WTC11 (cell line): ENCODE results near the gene TLX2. TPM values are rescaled to one million over a fixed set of nuclear protein-coding genes. Genes with fewer than 3 reads are reported as not detected.

ENCODE experiments used
- ATAC-seq: fragments of 200-7000 bp; cut with Tn5 transposase; 2 replicates; pipeline ENCODE4 v1.10.0; 2021; ENCODE audit warnings: mild to moderate bottlenecking, moderate library complexity
- CTCF ChIA-PET: fragments of 300-600 bp; sonication (Branson Sonifier 250); formaldehyde crosslinking; loops from one replicate; lab custom pipeline; 2021; ENCODE audit warnings: antibody characterized with exemption; lab: Charles Lee
- POLR2A ChIA-PET: fragments of 350-600 bp; sonication (Branson Sonifier 250); formaldehyde crosslinking; loops from one replicate; lab custom pipeline; 2021; ENCODE audit warnings: antibody characterized with exemption; lab: Charles Lee
- DNase-seq: peaks from one replicate; pipeline ENCODE4 v3.0.0; 2021; ENCODE audit warnings: low spot score
- H3K27ac Mint-ChIP-seq: 2 replicates; pipeline ENCODE4 v1.8.0; 2021; ENCODE audit warnings: mixed read lengths
- H3K27me3 Mint-ChIP-seq: 2 replicates; pipeline ENCODE4 v1.8.0; 2021; ENCODE audit warnings: low read depth, mild to moderate bottlenecking, moderate library complexity, mixed read lengths
- H3K36me3 Mint-ChIP-seq: 2 replicates; pipeline ENCODE4 v1.8.0; 2021; ENCODE audit warnings: mixed read lengths
- H3K4me1 Mint-ChIP-seq: 2 replicates; pipeline ENCODE4 v1.8.0; 2022; ENCODE audit warnings: mixed read lengths
- H3K4me3 Mint-ChIP-seq: 2 replicates; pipeline ENCODE4 v1.8.0; 2021; ENCODE audit warnings: mild to moderate bottlenecking, moderate library complexity, mixed read lengths
- H3K9me3 Mint-ChIP-seq: 2 replicates; pipeline ENCODE4 v1.8.0; 2021; ENCODE audit warnings: mixed read lengths
- ATF1 ChIP-seq: sonication (generic); formaldehyde crosslinking; IDR thresholded peaks from 2 replicates; pipeline ENCODE4 v1.8.1; 2023; ENCODE audit warnings: mild to moderate bottlenecking, moderate library complexity, missing genetic modification reagents
- ETV6 ChIP-seq: sonication (generic); formaldehyde crosslinking; IDR thresholded peaks from 2 replicates; pipeline ENCODE4 v1.8.1; 2022; ENCODE audit warnings: mild to moderate bottlenecking, missing genetic modification reagents
- FOXP1 ChIP-seq: sonication (generic); formaldehyde crosslinking; IDR thresholded peaks from 2 replicates; pipeline ENCODE4 v1.8.0; 2022; ENCODE audit warnings: missing genetic modification reagents, mild to moderate bottlenecking, moderate library complexity, borderline replicate concordance
- GABPB1 ChIP-seq: sonication (generic); formaldehyde crosslinking; IDR thresholded peaks from 2 replicates; pipeline ENCODE4 v1.8.1; 2023; ENCODE audit warnings: mild to moderate bottlenecking, missing genetic modification reagents
- HMGA2 ChIP-seq: fragments of 250-450 bp; sonication (Bioruptor Pico); IDR thresholded peaks from 2 replicates; pipeline ENCODE4 v1.4.0; 2021; ENCODE audit warnings: mild to moderate bottlenecking, moderate library complexity
- JUN ChIP-seq: sonication (generic); formaldehyde crosslinking; IDR thresholded peaks from 2 replicates; pipeline ENCODE4 v1.8.0; 2023; ENCODE audit warnings: mild to moderate bottlenecking, missing genetic modification reagents
- TCF7 ChIP-seq: sonication (generic); formaldehyde crosslinking; IDR thresholded peaks from 2 replicates; pipeline ENCODE4 v1.8.0; 2022; ENCODE audit warnings: mild to moderate bottlenecking, low read depth, missing genetic modification reagents, moderate library complexity
- ZNF121 ChIP-seq: sonication (generic); formaldehyde crosslinking; IDR thresholded peaks from 2 replicates; pipeline ENCODE4 v1.8.0; 2023; ENCODE audit warnings: missing genetic modification reagents
- ZNF263 ChIP-seq: sonication (generic); formaldehyde crosslinking; IDR thresholded peaks from 2 replicates; pipeline ENCODE4 v1.8.1; 2022; ENCODE audit warnings: low read depth, mild to moderate bottlenecking, moderate library complexity, missing genetic modification reagents
- ZNF396 ChIP-seq: fragments of 250-450 bp; sonication (Bioruptor Pico); IDR thresholded peaks from 2 replicates; pipeline ENCODE4 v1.8.0; 2021; ENCODE audit warnings: mild to moderate bottlenecking, moderate library complexity, borderline replicate concordance
- ZNF416 ChIP-seq: fragments of 250-450 bp; sonication (Bioruptor Pico); IDR thresholded peaks from 2 replicates; pipeline ENCODE4 v1.9.0; 2021; ENCODE audit warnings: mild to moderate bottlenecking, inconsistent platforms
- ZNF671 ChIP-seq: fragments of 250-450 bp; sonication (Bioruptor Pico); IDR thresholded peaks from 2 replicates; pipeline ENCODE4 v1.8.0; 2021; ENCODE audit warnings: mild to moderate bottlenecking
- total RNA-seq: library from RNA; stranded (reverse); gene quantifications from 3 replicates; pipeline ENCODE4 v1.2.3, GENCODE V29; 2021
- TF ChIP-seq, protein P1 (sequence below): sonication (generic); formaldehyde crosslinking; IDR thresholded peaks from 2 replicates; pipeline ENCODE4 v1.8.1; 2022; ENCODE audit warnings: missing genetic modification reagents, borderline replicate concordance
- TF ChIP-seq, protein P2 (sequence below): sonication (generic); formaldehyde crosslinking; IDR thresholded peaks from 2 replicates; pipeline ENCODE4 v1.8.1; 2023; ENCODE audit warnings: mild to moderate bottlenecking, moderate library complexity, missing genetic modification reagents
- TF ChIP-seq, protein P3 (sequence below): sonication (generic); formaldehyde crosslinking; IDR thresholded peaks from 2 replicates; pipeline ENCODE4 v1.8.1; 2023; ENCODE audit warnings: mild to moderate bottlenecking, missing genetic modification reagents
- TF ChIP-seq, protein P4 (sequence below): sonication (generic); formaldehyde crosslinking; IDR thresholded peaks from 2 replicates; pipeline ENCODE4 v1.8.0; 2022; ENCODE audit warnings: missing genetic modification reagents
- TF ChIP-seq, protein P5 (sequence below): fragments of 250-450 bp; sonication (Bioruptor Pico); IDR thresholded peaks from 2 replicates; pipeline ENCODE4 v1.8.0; 2021; ENCODE audit warnings: mild to moderate bottlenecking
- TF ChIP-seq, protein P6 (sequence below): sonication (generic); formaldehyde crosslinking; IDR thresholded peaks from 2 replicates; pipeline ENCODE4 v1.8.0; 2023; ENCODE audit warnings: mild to moderate bottlenecking, missing genetic modification reagents

The TLX2 gene
- total RNA-seq, 1 experiment from 2014 or later, result 0.26 TPM

DNA sequence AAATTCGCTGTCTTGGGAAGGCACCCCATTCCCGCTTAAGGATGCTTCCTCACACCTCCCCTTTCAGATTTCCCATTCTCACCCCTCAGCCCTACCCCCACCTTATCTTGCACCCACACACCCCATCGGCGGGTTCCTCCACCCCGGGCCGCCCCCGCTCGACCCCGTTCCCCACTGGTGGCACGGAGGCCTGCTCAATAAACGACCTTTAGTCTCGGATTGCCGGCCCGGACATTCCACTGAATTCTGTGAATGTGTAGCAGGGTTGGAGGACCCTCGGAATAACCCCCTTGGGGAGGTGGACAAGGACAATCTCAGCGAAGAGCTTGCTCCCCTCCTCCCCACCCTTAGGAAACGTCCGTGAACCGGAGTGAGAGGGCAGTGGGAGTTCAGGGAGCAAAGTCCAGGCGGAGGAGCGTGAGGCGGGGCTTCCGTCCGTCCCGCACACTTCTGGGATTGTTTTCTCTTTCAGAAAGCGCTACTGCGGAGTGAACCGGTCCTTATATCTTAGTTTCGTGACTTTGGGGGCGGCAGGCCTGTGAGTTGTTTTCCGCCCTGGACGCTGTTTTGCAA is 12.0 kb upstream of the TLX2 start:
- Mint-ChIP-seq H3K36me3 (peaks cover 22% of the 10 kb centered on the region), H3K27ac (no peak overlapping the region), H3K4me3 (peak overlapping the region; percentile 81), H3K27me3 (peaks cover 93% of the 10 kb centered on the region), H3K4me1 (peaks cover 61% of the 10 kb centered on the region), H3K9me3 (no peaks in the 10 kb centered on the region)
- ATAC-seq, result no peak
- POLR2A ChIA-PET, result interaction anchor here (0.7 kb wide), 1 partner anchor 27 kb away, joined by 3 read pairs; no protein-coding TSS in a partner anchor
- no peak for DNase-seq
- TF ChIP-seq, protein P1, sequence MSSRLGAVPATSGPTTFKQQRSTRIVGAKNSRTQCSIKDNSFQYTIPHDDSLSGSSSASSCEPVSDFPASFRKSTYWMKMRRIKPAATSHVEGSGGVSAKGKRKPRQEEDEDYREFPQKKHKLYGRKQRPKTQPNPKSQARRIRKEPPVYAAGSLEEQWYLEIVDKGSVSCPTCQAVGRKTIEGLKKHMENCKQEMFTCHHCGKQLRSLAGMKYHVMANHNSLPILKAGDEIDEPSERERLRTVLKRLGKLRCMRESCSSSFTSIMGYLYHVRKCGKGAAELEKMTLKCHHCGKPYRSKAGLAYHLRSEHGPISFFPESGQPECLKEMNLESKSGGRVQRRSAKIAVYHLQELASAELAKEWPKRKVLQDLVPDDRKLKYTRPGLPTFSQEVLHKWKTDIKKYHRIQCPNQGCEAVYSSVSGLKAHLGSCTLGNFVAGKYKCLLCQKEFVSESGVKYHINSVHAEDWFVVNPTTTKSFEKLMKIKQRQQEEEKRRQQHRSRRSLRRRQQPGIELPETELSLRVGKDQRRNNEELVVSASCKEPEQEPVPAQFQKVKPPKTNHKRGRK (CRISPR knock-in tag), result no peak
- TF ChIP-seq GABPB1 (CRISPR knock-in tag), result peak; percentile 27; the same call in 1 of the 2 replicates
- CTCF ChIA-PET, result interaction anchor here (6.0 kb wide), 1 partner anchor 19 kb away, joined by 43 read pairs; the partner anchor contains the start of genes CCDC142 and TTC31

DNA sequence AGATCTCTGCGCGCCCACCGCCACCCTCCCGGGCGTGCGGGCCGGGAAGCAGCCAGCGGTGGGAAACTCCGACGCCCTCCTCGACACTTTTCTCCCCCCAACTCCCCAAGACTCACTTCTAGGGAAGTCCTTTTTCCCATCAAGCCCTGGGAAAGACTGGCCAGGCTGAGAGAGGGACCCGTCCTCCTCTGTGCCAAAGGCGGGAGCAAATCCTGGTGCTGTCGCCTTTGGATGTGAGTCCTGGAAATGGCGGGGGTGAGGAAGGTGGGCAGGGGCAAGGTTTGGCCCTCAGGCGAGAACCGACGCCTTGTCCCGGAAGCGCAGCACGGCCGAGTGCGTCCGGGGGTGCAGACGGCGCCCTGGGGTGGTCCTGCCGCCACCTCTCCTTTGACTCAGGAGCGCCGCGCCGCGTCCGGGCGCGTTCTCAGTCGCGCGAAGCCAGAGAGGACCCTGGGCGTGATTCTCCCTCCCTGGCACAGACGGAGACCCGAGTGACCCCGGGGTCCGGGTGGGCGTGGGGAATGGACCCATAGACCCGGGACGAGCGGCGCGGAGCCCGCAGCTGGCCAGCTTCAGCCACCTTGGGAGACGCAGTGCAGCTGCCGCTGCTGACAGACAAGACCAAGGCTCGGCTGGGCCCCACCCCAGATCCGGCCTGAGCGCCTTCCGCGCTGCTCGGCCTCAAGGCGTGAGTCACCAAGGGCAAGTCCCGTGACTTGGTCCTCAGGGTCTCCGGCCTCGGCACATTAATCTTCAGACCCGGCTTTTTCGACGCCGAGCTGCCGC is 11.3 kb upstream of the TLX2 start:
- DNase-seq (peak; percentile 63), ATAC-seq (peak; percentile 4)
- Mint-ChIP-seq H3K4me3 (peak overlapping the region; percentile 81), H3K36me3 (peaks cover 22% of the 10 kb centered on the region), H3K27ac (no peak overlapping the region), H3K4me1 (peaks cover 54% of the 10 kb centered on the region), H3K9me3 (no peaks in the 10 kb centered on the region), H3K27me3 (peaks cover 92% of the 10 kb centered on the region)
- ChIA-PET CTCF (interaction anchor here (1.0 to 6.0 kb wide), 6 partner anchors 14 to 84 kb away, joined by 3 to 43 read pairs (median 4); partner anchors contain the start of genes CCDC142 and TTC31), POLR2A (interaction anchor here (0.7 to 1.8 kb wide), 5 partner anchors 20 to 63 kb away, joined by 3 to 13 read pairs (median 4); partner anchors contain the start of genes CCDC142, TTC31 and WBP1)
- TF ChIP-seq ZNF416 (CRISPR knock-in tag), result no peak
- TF ChIP-seq, protein P2, sequence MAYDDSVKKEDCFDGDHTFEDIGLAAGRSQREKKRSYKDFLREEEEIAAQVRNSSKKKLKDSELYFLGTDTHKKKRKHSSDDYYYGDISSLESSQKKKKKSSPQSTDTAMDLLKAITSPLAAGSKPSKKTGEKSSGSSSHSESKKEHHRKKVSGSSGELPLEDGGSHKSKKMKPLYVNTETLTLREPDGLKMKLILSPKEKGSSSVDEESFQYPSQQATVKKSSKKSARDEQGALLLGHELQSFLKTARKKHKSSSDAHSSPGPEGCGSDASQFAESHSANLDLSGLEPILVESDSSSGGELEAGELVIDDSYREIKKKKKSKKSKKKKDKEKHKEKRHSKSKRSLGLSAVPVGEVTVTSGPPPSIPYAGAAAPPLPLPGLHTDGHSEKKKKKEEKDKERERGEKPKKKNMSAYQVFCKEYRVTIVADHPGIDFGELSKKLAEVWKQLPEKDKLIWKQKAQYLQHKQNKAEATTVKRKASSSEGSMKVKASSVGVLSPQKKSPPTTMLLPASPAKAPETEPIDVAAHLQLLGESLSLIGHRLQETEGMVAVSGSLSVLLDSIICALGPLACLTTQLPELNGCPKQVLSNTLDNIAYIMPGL, result peak; percentile 64; the same call in 1 of the 2 replicates
- no peak for TF ChIP-seq ZNF671
- no peak for TF ChIP-seq JUN
- TF ChIP-seq, protein P3, sequence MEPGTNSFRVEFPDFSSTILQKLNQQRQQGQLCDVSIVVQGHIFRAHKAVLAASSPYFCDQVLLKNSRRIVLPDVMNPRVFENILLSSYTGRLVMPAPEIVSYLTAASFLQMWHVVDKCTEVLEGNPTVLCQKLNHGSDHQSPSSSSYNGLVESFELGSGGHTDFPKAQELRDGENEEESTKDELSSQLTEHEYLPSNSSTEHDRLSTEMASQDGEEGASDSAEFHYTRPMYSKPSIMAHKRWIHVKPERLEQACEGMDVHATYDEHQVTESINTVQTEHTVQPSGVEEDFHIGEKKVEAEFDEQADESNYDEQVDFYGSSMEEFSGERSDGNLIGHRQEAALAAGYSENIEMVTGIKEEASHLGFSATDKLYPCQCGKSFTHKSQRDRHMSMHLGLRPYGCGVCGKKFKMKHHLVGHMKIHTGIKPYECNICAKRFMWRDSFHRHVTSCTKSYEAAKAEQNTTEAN (CRISPR knock-in tag), result 0 out of 2 replicates have a peak, but pooled peaks have one; percentile 24
- TF ChIP-seq HMGA2 (CRISPR knock-in tag), result no peak
- TF ChIP-seq ATF1 (CRISPR knock-in tag), result no peak
- no peak for TF ChIP-seq TCF7 (CRISPR knock-in tag)
- TF ChIP-seq ZNF396 (CRISPR knock-in tag), result no peak
- TF ChIP-seq ZNF121, result no peak
- TF ChIP-seq FOXP1 (CRISPR knock-in tag), result 0 out of 2 replicates have a peak, but pooled peaks have one; percentile 38
- TF ChIP-seq, protein P4, sequence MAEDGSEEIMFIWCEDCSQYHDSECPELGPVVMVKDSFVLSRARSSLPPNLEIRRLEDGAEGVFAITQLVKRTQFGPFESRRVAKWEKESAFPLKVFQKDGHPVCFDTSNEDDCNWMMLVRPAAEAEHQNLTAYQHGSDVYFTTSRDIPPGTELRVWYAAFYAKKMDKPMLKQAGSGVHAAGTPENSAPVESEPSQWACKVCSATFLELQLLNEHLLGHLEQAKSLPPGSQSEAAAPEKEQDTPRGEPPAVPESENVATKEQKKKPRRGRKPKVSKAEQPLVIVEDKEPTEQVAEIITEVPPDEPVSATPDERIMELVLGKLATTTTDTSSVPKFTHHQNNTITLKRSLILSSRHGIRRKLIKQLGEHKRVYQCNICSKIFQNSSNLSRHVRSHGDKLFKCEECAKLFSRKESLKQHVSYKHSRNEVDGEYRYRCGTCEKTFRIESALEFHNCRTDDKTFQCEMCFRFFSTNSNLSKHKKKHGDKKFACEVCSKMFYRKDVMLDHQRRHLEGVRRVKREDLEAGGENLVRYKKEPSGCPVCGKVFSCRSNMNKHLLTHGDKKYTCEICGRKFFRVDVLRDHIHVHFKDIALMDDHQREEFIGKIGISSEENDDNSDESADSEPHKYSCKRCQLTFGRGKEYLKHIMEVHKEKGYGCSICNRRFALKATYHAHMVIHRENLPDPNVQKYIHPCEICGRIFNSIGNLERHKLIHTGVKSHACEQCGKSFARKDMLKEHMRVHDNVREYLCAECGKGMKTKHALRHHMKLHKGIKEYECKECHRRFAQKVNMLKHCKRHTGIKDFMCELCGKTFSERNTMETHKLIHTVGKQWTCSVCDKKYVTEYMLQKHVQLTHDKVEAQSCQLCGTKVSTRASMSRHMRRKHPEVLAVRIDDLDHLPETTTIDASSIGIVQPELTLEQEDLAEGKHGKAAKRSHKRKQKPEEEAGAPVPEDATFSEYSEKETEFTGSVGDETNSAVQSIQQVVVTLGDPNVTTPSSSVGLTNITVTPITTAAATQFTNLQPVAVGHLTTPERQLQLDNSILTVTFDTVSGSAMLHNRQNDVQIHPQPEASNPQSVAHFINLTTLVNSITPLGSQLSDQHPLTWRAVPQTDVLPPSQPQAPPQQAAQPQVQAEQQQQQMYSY, result peak; percentile 35
- TF ChIP-seq ETV6, result peak; percentile 49; the same call in 1 of the 2 replicates
- TF ChIP-seq ZNF263 (CRISPR knock-in tag), result no peak
- TF ChIP-seq, protein P5, sequence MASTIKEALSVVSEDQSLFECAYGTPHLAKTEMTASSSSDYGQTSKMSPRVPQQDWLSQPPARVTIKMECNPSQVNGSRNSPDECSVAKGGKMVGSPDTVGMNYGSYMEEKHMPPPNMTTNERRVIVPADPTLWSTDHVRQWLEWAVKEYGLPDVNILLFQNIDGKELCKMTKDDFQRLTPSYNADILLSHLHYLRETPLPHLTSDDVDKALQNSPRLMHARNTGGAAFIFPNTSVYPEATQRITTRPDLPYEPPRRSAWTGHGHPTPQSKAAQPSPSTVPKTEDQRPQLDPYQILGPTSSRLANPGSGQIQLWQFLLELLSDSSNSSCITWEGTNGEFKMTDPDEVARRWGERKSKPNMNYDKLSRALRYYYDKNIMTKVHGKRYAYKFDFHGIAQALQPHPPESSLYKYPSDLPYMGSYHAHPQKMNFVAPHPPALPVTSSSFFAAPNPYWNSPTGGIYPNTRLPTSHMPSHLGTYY (CRISPR knock-in tag), result no peak
- TF ChIP-seq, protein P6, sequence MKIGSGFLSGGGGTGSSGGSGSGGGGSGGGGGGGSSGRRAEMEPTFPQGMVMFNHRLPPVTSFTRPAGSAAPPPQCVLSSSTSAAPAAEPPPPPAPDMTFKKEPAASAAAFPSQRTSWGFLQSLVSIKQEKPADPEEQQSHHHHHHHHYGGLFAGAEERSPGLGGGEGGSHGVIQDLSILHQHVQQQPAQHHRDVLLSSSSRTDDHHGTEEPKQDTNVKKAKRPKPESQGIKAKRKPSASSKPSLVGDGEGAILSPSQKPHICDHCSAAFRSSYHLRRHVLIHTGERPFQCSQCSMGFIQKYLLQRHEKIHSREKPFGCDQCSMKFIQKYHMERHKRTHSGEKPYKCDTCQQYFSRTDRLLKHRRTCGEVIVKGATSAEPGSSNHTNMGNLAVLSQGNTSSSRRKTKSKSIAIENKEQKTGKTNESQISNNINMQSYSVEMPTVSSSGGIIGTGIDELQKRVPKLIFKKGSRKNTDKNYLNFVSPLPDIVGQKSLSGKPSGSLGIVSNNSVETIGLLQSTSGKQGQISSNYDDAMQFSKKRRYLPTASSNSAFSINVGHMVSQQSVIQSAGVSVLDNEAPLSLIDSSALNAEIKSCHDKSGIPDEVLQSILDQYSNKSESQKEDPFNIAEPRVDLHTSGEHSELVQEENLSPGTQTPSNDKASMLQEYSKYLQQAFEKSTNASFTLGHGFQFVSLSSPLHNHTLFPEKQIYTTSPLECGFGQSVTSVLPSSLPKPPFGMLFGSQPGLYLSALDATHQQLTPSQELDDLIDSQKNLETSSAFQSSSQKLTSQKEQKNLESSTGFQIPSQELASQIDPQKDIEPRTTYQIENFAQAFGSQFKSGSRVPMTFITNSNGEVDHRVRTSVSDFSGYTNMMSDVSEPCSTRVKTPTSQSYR (CRISPR knock-in tag), result no peak
